Activated T-cell treated with anti-CD3 and anti-CD28 coated beads for 48 hours (primary cell): ENCODE measurements around the gene CTRB2.

Experiments
- DNase-seq: peaks from one replicate; pipeline ENCODE4 v3.0.0-alpha.2; 2020; ENCODE audit warnings: low read depth

The CTRB2 gene

GRCh38 chr16:75172578-75172977, 34.4 kb downstream of the CTRB2 start:
- no peak for DNase-seq

GRCh38 chr16:75169899-75170405, 37.0 kb downstream of the CTRB2 start:
- no peak for DNase-seq

- DNase-seq: no peak
Observed at GRCh38 chr16:75160386-75160785, 46.6 kb downstream of the CTRB2 start.
